ENCODE results near the gene CTNNA2. TPM values are rescaled to one million over a fixed set of nuclear protein-coding genes. Genes with fewer than 3 reads are reported as not detected.

The CTNNA2 gene
- polyA plus RNA-seq, 1 of the 3 experiments (the other 2 are of a cell fraction) = 0.30 TPM

GRCh38 chr2:80187156-80187555, 674.3 kb downstream of the CTNNA2 start:
- H3K4me3 ChIP-seq (ENCODE audit: low read depth in 2 of 2, low read length in 1 of 2) = no peak overlapping the region
- no peak for DNase-seq
- no peaks in the 10 kb centered on the region for H3K79me2 ChIP-seq (ENCODE audit: insufficient read depth)
- WGBS (ENCODE audit: low lambda C conversion rate) = 40% methylated on average over 5 of the region's 5 CpGs
- H2AFZ ChIP-seq (ENCODE audit: low read depth) = no peak overlapping the region
- H3K4me2 ChIP-seq = no peak overlapping the region
- no peaks in the 10 kb centered on the region for H3K9me3 ChIP-seq
- ChIA-PET POLR2A (no interaction called here), CTCF (no interaction called here)
- H4K20me1 ChIP-seq (ENCODE audit: insufficient read depth) = no peaks in the 10 kb centered on the region
- H3K36me3 ChIP-seq (replicated peaks in 1 of 2; ENCODE audit: control insufficient read depth in 1 of 2, insufficient read depth in 2 of 2, low read length in 1 of 2) = no peaks in the 10 kb centered on the region
- no peaks in the 10 kb centered on the region for H3K9me2 ChIP-seq
- no peak overlapping the region for H3K27ac ChIP-seq (ENCODE audit: low read depth in 2 of 2, low read length in 1 of 2)
- H3K27me3 ChIP-seq (ENCODE audit: insufficient read depth) = no peaks in the 10 kb centered on the region
- H3F3A ChIP-seq (replicated peaks; ENCODE audit: insufficient read depth) = no peaks in the 10 kb centered on the region
- no peak overlapping the region for H3K9ac ChIP-seq
- H3K4me1 ChIP-seq (ENCODE audit: control insufficient read depth in 1 of 2, insufficient read depth in 2 of 2, low read depth in 1 of 2, low read length in 1 of 2) = no peaks in the 10 kb centered on the region
- TF ChIP-seq MXI1 (IDR thresholded peaks at IDR 0.05; ENCODE audit: low read depth, low read length) = no peak

GRCh38 chr2:80190166-80190565, 677.3 kb downstream of the CTNNA2 start:
- no peaks in the 10 kb centered on the region for H3F3A ChIP-seq (replicated peaks; ENCODE audit: insufficient read depth)
- H3K36me3 ChIP-seq (replicated peaks in 1 of 2; ENCODE audit: control insufficient read depth in 1 of 2, insufficient read depth in 2 of 2, low read length in 1 of 2) = no peaks in the 10 kb centered on the region
- peaks cover 0 to 5% of the 10 kb centered on the region in 2 experiments; a peak in 2 of 4 replicates for H3K4me1 ChIP-seq (ENCODE audit: control insufficient read depth in 1 of 2, insufficient read depth in 2 of 2, low read depth in 1 of 2, low read length in 1 of 2)
- 37% methylated on average over 5 of the region's 5 CpGs for WGBS (ENCODE audit: low lambda C conversion rate)
- H2AFZ ChIP-seq (ENCODE audit: low read depth) = no peak overlapping the region
- H3K4me2 ChIP-seq = no peak overlapping the region
- no peak overlapping the region for H3K27ac ChIP-seq (ENCODE audit: low read depth in 2 of 2, low read length in 1 of 2)
- H4K20me1 ChIP-seq (ENCODE audit: insufficient read depth) = no peaks in the 10 kb centered on the region
- no peaks in the 10 kb centered on the region for H3K79me2 ChIP-seq (ENCODE audit: insufficient read depth)
- H3K9ac ChIP-seq = no peak overlapping the region
- H3K4me3 ChIP-seq (ENCODE audit: low read depth in 2 of 2, low read length in 1 of 2) = no peak overlapping the region
- POLR2A ChIA-PET = no interaction called here
- H3K9me3 ChIP-seq = no peaks in the 10 kb centered on the region
- no peaks in the 10 kb centered on the region for H3K27me3 ChIP-seq (ENCODE audit: insufficient read depth)
- TF ChIP-seq USF1 (IDR thresholded peaks at IDR 0.05; ENCODE audit: borderline replicate concordance, low read depth) (no peak), GABPA (IDR thresholded peaks at IDR 0.05; ENCODE audit: low read depth) (no peak), GATA2 (CRISPR knock-in tag; IDR thresholded peaks at IDR 0.05) (no peak), FOXJ3 (CRISPR knock-in tag; IDR thresholded peaks at IDR 0.05) (no peak), REST (IDR thresholded peaks at IDR 0.05; ENCODE audit: low read depth, low read length) (no peak), YY1 (IDR thresholded peaks at IDR 0.05; ENCODE audit: low read depth) (no peak), RFX5 (IDR thresholded peaks at IDR 0.05; ENCODE audit: low read length) (no peak), FOSL2 (IDR thresholded peaks at IDR 0.05; ENCODE audit: borderline replicate concordance, low read depth) (no peak), ZBTB33 (IDR thresholded peaks at IDR 0.05; ENCODE audit: borderline replicate concordance, low read depth) (no peak), TCF12 (IDR thresholded peaks at IDR 0.05) (no peak), EP300 (IDR thresholded peaks at IDR 0.05; ENCODE audit: borderline replicate concordance in 1 of 2, low read depth in 1 of 2, low read length in 1 of 2) (no peak), MXI1 (IDR thresholded peaks at IDR 0.05; ENCODE audit: low read depth, low read length) (no peak), CHD2 (IDR thresholded peaks at IDR 0.05; ENCODE audit: low read length, partially characterized antibody) (no peak), TAF1 (IDR thresholded peaks at IDR 0.05; ENCODE audit: borderline replicate concordance, low read depth, low read length) (no peak), TEAD4 (IDR thresholded peaks at IDR 0.05; ENCODE audit: borderline replicate concordance, insufficient read depth) (no peak), EZH2phosphoT487 (IDR thresholded peaks at IDR 0.05; ENCODE audit: borderline replicate concordance, low read depth) (no peak), CTCF (IDR thresholded peaks at IDR 0.05) (no peak), POLR2AphosphoS5 (IDR thresholded peaks at IDR 0.05; ENCODE audit: low read depth, low read length) (no peak), JUND (IDR thresholded peaks at IDR 0.05) (no peak), MAX (IDR thresholded peaks at IDR 0.05; ENCODE audit: low read depth) (no peak)
- CTCF ChIA-PET = interaction anchor here (1.0 kb wide), 1 partner anchor 13 kb away, joined by 3 read pairs; no protein-coding TSS in a partner anchor
- no peaks in the 10 kb centered on the region for H3K9me2 ChIP-seq
- DNase-seq = no peak

All from SK-N-SH (cell line).